ENCODE measurements around the gene CHRNB4. TPM values are rescaled to one million over a fixed set of nuclear protein-coding genes. Genes with fewer than 3 reads are reported as not detected.

The CHRNB4 gene
- polyA plus RNA-seq, 1 of the 3 experiments (the other 2 are of a cell fraction) = 0.30 TPM

DNA sequence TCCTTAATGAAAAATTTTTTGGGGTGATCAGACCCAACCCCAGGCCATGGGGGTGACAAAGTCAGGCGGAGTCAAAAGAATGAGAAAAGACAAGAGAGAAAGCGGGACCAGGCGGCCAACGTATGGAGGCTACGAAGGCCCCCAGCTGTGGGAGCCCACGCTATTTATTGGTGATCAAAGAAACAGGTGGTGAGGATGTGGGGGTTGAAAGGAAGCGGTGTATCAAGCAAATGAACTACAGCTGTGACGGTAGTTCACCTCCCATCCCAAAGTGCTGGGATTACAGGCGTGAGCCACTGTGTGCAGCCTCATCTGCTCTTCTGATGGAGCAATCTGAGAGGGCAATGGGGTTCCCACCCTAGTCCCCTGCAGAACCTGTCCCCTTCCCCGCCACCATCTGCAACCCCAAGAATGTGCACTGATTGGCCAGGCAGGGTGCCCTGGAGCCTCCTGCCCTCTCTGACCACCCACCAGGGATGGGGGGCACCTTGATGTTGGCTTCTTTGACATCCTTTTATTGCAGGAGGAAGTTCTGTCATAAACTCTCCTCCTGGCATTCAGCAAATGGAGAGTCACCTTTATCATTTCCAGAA, 19.1 kb downstream of the CHRNB4 start (continued):
- TF ChIP-seq, protein P1, sequence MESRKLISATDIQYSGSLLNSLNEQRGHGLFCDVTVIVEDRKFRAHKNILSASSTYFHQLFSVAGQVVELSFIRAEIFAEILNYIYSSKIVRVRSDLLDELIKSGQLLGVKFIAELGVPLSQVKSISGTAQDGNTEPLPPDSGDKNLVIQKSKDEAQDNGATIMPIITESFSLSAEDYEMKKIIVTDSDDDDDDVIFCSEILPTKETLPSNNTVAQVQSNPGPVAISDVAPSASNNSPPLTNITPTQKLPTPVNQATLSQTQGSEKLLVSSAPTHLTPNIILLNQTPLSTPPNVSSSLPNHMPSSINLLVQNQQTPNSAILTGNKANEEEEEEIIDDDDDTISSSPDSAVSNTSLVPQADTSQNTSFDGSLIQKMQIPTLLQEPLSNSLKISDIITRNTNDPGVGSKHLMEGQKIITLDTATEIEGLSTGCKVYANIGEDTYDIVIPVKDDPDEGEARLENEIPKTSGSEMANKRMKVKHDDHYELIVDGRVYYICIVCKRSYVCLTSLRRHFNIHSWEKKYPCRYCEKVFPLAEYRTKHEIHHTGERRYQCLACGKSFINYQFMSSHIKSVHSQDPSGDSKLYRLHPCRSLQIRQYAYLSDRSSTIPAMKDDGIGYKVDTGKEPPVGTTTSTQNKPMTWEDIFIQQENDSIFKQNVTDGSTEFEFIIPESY (IDR thresholded peaks at IDR 0.05; ENCODE audit: borderline replicate concordance, low read depth) = no peak
- no peak for TF ChIP-seq ELF1 (IDR thresholded peaks at IDR 0.05)
- no peak for TF ChIP-seq RXRA (IDR thresholded peaks at IDR 0.05; ENCODE audit: borderline replicate concordance, low read depth)
- TF ChIP-seq, protein P2, sequence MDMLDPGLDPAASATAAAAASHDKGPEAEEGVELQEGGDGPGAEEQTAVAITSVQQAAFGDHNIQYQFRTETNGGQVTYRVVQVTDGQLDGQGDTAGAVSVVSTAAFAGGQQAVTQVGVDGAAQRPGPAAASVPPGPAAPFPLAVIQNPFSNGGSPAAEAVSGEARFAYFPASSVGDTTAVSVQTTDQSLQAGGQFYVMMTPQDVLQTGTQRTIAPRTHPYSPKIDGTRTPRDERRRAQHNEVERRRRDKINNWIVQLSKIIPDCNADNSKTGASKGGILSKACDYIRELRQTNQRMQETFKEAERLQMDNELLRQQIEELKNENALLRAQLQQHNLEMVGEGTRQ (IDR thresholded peaks at IDR 0.05; ENCODE audit: borderline replicate concordance, low read depth, low read length) = no peak
- TF ChIP-seq MXI1 (IDR thresholded peaks at IDR 0.05; ENCODE audit: low read depth, low read length) = no peak
- no peak for TF ChIP-seq RFX5 (IDR thresholded peaks at IDR 0.05; ENCODE audit: low read length)

DNA sequence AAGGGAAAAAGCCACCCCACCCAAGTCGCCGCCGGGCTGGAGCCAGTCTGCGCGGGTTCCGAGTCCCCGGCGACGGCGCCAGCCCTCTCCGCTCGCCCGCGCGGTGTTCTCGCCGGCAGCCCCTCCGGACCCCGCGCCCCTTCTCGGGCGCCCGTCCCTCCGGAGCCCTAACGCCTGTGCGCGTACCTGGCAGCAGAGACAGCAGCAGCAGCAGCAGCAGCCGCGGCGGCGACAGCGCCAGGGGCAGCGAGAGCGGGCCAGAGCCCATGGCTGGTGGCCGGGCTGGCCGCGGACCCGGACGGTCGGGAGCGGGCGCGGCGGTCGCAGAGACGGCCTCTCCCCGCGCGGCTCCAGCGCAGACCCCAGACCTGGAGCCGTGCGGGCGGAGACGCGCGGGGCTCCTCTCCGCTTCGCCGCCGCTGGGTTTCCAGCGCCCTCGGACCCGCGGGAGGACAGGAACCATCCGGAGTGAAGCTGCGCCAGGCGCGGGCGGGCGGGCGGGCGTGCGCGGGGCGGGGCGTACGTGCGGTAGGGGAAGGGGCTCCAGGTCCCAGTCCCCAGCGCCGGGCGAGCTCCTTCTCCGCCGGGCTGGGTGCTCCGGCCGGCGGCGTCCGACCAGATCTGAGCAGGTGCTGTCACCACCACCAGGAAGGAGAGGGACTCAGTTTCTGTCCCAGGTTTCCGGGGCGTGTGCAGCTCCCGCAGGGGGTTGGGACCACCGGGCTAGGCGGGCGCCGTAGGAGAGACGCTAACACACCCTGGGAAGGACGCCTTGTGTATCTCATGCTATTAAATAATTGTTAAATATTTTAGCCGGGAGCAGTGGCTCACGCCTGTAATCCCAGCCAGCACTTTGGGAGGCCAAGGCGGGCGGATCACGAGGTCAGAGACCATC, 20.2 kb downstream of the CHRNB4 start, which contains the start of gene CHRNA3:
Gene CHRNA3, minus strand, starts transcription at position 470 of the 895 bp plus-strand sequence. Its CDS starts 202 bp downstream, at position 268.
- CTCF ChIA-PET = interaction anchor here (0.9 to 5.3 kb wide), 9 partner anchors 10 to 134 kb away, joined by 3 to 57 read pairs (median 9); no protein-coding TSS in a partner anchor
- WGBS (ENCODE audit: low lambda C conversion rate) = 24% methylated on average over 11 of the region's 102 CpGs
- peaks cover 48% of the 10 kb centered on the region for H3K27me3 ChIP-seq (ENCODE audit: insufficient read depth)

More for the DNA sequence above, 20.2 kb downstream of the CHRNB4 start, which contains the start of gene CHRNA3:
- Histone ChIP-seq H4K20me1 (ENCODE audit: insufficient read depth) (peaks cover 15% of the 10 kb centered on the region), H2AFZ (ENCODE audit: low read depth) (no peak within 1 kb of the TSS), H3K4me2 (peak within 1 kb of the TSS; percentile 53), H3K9me2 (no peaks in the 10 kb centered on the region), H3K36me3 (replicated peaks in 1 of 2; ENCODE audit: control insufficient read depth in 1 of 2, insufficient read depth in 2 of 2, low read length in 1 of 2) (no peaks in the 10 kb centered on the region), H3K9me3 (no peaks in the 10 kb centered on the region), H3K4me1 (ENCODE audit: control insufficient read depth in 1 of 2, insufficient read depth in 2 of 2, low read depth in 1 of 2, low read length in 1 of 2) (peaks cover 4 to 49% of the 10 kb centered on the region in 2 experiments; a peak in 2 of 4 replicates), H3K27ac (ENCODE audit: low read depth in 2 of 2, low read length in 1 of 2) (peak within 1 kb of the TSS in 1 of 2 experiments; percentile 99; a peak in 2 of 4 replicates), H3K79me2 (ENCODE audit: insufficient read depth) (no peaks in the 10 kb centered on the region), H3F3A (replicated peaks; ENCODE audit: insufficient read depth) (no peaks in the 10 kb centered on the region), H3K9ac (no peak within 1 kb of the TSS), H3K4me3 (ENCODE audit: low read depth in 2 of 2, low read length in 1 of 2) (peak within 1 kb of the TSS; percentile 47 to 59)
- DNase-seq = peak; percentile 85
- POLR2A ChIA-PET = interaction anchor here (0.7 to 4.3 kb wide), 8 partner anchors 18 to 132 kb away, joined by 3 to 55 read pairs (median 19); partner anchors contain the start of genes CHRNA5 and CHRNB4
- TF ChIP-seq, protein P3, sequence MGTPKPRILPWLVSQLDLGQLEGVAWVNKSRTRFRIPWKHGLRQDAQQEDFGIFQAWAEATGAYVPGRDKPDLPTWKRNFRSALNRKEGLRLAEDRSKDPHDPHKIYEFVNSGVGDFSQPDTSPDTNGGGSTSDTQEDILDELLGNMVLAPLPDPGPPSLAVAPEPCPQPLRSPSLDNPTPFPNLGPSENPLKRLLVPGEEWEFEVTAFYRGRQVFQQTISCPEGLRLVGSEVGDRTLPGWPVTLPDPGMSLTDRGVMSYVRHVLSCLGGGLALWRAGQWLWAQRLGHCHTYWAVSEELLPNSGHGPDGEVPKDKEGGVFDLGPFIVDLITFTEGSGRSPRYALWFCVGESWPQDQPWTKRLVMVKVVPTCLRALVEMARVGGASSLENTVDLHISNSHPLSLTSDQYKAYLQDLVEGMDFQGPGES (IDR thresholded peaks at IDR 0.05; ENCODE audit: low read depth, low read length) = no peak
- TF ChIP-seq RFX5 (IDR thresholded peaks at IDR 0.05; ENCODE audit: low read length) = no peak
- TF ChIP-seq RCOR1 (IDR thresholded peaks at IDR 0.05; ENCODE audit: low read length) = no peak
- no peak for TF ChIP-seq SMC3 (IDR thresholded peaks at IDR 0.05; ENCODE audit: low read depth, low read length)
- TF ChIP-seq MXI1 (IDR thresholded peaks at IDR 0.05; ENCODE audit: low read depth, low read length) = peak; percentile 25; the same call in 1 of the 2 replicates
- TF ChIP-seq JUND (IDR thresholded peaks at IDR 0.05) = no peak
- TF ChIP-seq, protein P4, sequence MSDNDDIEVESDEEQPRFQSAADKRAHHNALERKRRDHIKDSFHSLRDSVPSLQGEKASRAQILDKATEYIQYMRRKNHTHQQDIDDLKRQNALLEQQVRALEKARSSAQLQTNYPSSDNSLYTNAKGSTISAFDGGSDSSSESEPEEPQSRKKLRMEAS (IDR thresholded peaks at IDR 0.05; ENCODE audit: low read depth) = no peak
- peak; percentile 9 for TF ChIP-seq CHD2 (IDR thresholded peaks at IDR 0.05; ENCODE audit: low read length, partially characterized antibody)
- no peak for TF ChIP-seq FOXJ3 (CRISPR knock-in tag; IDR thresholded peaks at IDR 0.05)
- TF ChIP-seq EP300 (IDR thresholded peaks at IDR 0.05; ENCODE audit: borderline replicate concordance in 1 of 2, low read depth in 1 of 2, low read length in 1 of 2) = no peak
- TF ChIP-seq GABPA (IDR thresholded peaks at IDR 0.05; ENCODE audit: low read depth) = no peak
- TF ChIP-seq ELF1 (IDR thresholded peaks at IDR 0.05) = no peak
- TF ChIP-seq, protein P5, sequence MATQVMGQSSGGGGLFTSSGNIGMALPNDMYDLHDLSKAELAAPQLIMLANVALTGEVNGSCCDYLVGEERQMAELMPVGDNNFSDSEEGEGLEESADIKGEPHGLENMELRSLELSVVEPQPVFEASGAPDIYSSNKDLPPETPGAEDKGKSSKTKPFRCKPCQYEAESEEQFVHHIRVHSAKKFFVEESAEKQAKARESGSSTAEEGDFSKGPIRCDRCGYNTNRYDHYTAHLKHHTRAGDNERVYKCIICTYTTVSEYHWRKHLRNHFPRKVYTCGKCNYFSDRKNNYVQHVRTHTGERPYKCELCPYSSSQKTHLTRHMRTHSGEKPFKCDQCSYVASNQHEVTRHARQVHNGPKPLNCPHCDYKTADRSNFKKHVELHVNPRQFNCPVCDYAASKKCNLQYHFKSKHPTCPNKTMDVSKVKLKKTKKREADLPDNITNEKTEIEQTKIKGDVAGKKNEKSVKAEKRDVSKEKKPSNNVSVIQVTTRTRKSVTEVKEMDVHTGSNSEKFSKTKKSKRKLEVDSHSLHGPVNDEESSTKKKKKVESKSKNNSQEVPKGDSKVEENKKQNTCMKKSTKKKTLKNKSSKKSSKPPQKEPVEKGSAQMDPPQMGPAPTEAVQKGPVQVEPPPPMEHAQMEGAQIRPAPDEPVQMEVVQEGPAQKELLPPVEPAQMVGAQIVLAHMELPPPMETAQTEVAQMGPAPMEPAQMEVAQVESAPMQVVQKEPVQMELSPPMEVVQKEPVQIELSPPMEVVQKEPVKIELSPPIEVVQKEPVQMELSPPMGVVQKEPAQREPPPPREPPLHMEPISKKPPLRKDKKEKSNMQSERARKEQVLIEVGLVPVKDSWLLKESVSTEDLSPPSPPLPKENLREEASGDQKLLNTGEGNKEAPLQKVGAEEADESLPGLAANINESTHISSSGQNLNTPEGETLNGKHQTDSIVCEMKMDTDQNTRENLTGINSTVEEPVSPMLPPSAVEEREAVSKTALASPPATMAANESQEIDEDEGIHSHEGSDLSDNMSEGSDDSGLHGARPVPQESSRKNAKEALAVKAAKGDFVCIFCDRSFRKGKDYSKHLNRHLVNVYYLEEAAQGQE (IDR thresholded peaks at IDR 0.05; ENCODE audit: low read depth, low read length) = no peak
